Measurements from ENCODE around the gene TNFRSF11A.

TNFRSF11A gene

DNA sequence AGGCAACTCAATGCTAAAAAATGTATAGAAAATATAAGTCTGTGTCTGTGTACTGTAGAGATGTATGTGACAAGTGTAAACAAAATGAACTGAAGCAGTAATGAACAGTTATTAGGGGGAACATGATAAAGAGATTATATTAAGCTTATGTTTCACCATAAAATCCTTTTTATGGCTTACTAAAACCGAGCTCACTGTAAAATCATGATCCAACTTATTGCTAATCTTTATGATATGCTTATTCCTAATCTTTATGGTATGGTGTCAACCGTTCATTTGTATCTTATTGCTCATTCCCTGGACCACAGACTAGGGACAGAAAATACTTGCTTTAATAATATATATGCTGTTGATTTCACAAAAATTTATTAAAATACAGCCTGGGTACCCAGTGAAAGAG, 62.1 kb downstream of the TNFRSF11A start:
- no peak overlapping the region for H3K27ac ChIP-seq (ENCODE audit: low read depth, low read length)
- no peak overlapping the region for H3K9ac ChIP-seq (ENCODE audit: low read depth in 1 of 2, low read length in 2 of 2)
- no peaks in the 10 kb centered on the region for H3K9me3 ChIP-seq (ENCODE audit: control insufficient read depth in 1 of 2, low read length in 2 of 2)
- H3K4me3 ChIP-seq (ENCODE audit: low read depth in 1 of 2, low read length in 2 of 2) = no peak overlapping the region
- peaks cover 5 to 15% of the 10 kb centered on the region in 2 donors for H3K36me3 ChIP-seq (ENCODE audit: control insufficient read depth in 1 of 2, insufficient read depth in 2 of 2, low read length in 2 of 2)
- peaks cover 11 to 15% of the 10 kb centered on the region in 2 donors for H3K4me1 ChIP-seq (ENCODE audit: control insufficient read depth in 1 of 2, insufficient read depth in 2 of 2, low read length in 2 of 2)
- no peaks in the 10 kb centered on the region for H3K27me3 ChIP-seq (ENCODE audit: control insufficient read depth in 1 of 2, insufficient read depth in 2 of 2, low read length in 2 of 2)

DNA sequence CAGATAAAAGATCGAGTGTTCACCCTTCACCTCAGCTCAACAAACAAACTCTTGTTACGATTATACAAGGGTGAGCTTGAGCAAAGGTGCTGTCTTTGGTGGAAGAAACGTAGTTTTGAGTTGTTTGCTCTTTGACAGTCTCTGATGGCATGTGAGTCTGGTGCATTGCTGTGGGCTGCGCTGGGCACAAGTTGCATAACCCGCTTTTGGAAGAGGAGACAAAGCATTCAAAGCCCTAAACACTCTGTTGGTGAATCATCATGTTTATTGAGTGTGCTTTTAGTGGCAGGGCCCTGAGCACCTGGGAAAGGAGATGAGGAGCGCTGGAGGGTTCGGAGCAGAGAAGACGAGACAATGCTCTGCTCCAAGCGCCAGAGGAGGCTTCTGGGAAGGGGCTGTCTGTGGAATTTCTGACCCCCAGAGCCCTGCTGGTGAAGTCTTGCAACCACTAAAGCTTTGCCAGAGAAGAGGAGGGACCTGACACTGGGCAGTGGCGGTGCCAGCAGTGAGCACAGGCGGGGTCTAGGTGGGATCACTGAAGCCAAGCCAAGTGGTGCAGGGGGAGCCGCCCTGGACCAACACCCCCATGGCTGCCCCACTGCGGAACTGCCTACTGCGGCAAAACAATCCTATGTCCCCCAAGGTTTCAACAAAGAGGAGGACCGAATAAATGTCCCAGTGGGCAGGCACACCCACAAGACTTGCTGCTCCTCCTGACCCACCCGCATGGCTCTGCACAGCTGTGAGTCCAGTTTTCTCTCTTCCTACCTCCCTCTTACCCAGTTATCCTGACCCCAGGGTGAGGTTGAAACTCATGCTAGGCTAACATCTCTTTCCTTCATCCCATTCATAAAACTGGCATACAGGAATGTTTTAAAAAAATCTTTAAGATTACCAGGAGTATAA, 64.0 kb downstream of the TNFRSF11A start:
- Histone ChIP-seq H3K9ac (ENCODE audit: low read depth in 1 of 2, low read length in 2 of 2) (no peak overlapping the region), H3K27ac (ENCODE audit: low read depth, low read length) (no peak overlapping the region), H3K4me1 (ENCODE audit: control insufficient read depth in 1 of 2, insufficient read depth in 2 of 2, low read length in 2 of 2) (peaks cover 16 to 19% of the 10 kb centered on the region in 2 donors), H3K36me3 (ENCODE audit: control insufficient read depth in 1 of 2, insufficient read depth in 2 of 2, low read length in 2 of 2) (peaks cover 0 to 8% of the 10 kb centered on the region in 2 donors), H3K27me3 (ENCODE audit: control insufficient read depth in 1 of 2, insufficient read depth in 2 of 2, low read length in 2 of 2) (peaks cover 0 to 4% of the 10 kb centered on the region in 2 donors), H3K9me3 (ENCODE audit: control insufficient read depth in 1 of 2, low read length in 2 of 2) (no peaks in the 10 kb centered on the region), H3K4me3 (ENCODE audit: low read depth in 1 of 2, low read length in 2 of 2) (no peak overlapping the region)

DNA sequence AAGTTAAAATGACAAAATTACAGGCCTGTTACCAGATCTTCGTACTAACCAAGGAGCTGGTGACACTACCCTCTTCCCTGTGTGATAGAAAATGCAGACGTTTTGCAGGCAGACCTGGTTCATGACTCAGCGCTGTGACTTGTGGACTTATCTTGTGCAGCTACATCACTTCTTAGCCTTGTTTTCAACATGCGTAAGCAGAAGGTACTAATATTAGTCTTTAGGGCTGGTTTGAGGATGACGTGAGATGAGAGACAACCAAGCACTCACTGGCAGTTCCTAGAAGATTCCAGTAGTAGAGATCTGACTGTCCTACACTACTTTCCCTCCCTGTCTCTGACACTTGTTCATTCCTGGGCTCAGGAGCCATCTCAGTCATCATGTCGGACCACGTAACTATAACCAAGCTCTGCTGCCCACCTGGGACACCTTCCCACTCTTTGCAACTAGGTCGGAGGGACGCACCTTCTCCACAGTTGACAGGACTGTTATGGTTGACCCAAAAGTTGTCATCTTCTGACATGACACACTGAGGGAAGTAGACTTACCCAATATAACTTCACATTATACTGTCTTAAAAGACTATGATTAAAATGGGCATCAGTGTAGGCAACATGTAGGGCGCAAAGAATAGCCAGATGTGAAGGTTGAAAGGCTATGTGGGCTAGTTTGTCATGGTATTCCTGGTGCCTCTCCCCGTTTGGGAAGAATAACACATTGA, 64.8 kb downstream of the TNFRSF11A start:
- Histone ChIP-seq H3K27ac (ENCODE audit: low read depth, low read length) (no peak overlapping the region), H3K9ac (ENCODE audit: low read depth in 1 of 2, low read length in 2 of 2) (no peak overlapping the region), H3K4me3 (ENCODE audit: low read depth in 1 of 2, low read length in 2 of 2) (no peak overlapping the region), H3K4me1 (ENCODE audit: control insufficient read depth in 1 of 2, insufficient read depth in 2 of 2, low read length in 2 of 2) (peaks cover 20 to 22% of the 10 kb centered on the region in 2 donors), H3K9me3 (ENCODE audit: control insufficient read depth in 1 of 2, low read length in 2 of 2) (no peaks in the 10 kb centered on the region), H3K36me3 (ENCODE audit: control insufficient read depth in 1 of 2, insufficient read depth in 2 of 2, low read length in 2 of 2) (peaks cover 0 to 7% of the 10 kb centered on the region in 2 donors), H3K27me3 (ENCODE audit: control insufficient read depth in 1 of 2, insufficient read depth in 2 of 2, low read length in 2 of 2) (peaks cover 0 to 4% of the 10 kb centered on the region in 2 donors)

DNA sequence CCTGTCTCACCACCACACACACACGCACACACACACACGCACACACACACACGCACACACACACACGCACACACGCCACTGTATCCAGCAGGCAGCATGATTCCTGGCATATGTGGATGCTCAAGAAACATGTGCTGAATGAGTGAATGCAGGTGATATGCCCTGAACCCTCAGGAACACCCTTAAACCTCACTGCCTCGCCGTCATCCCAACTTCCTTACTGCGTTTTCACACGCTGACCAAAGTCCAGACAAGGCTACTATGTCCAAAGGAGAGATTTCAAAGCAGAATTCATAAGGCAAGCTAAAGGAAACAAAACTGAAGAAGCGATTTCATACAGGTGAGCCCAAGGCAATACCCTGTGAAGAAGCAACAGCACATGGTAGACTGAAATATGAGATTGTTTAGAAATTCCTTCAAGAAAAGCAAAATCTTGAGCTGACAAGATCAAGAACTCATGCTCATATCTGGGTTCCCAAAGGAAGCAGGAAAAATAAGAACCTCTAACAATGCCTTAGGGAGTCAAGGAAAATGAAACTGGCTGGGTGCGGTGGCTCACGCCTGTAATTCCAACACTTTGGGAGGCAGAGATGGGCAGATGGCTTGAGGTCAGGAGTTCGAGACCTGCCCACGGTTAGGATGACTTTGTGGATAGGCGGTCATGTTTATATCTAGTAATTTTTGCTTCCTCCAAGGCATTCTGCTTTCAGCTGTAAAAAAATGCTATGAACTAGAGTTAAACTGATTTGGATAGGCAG, 69.1 kb downstream of the TNFRSF11A start:
- H3K27ac ChIP-seq (ENCODE audit: low read depth, low read length) = no peak overlapping the region
- peaks cover 0 to 4% of the 10 kb centered on the region in 2 donors for H3K27me3 ChIP-seq (ENCODE audit: control insufficient read depth in 1 of 2, insufficient read depth in 2 of 2, low read length in 2 of 2)
- H3K36me3 ChIP-seq (ENCODE audit: control insufficient read depth in 1 of 2, insufficient read depth in 2 of 2, low read length in 2 of 2) = no peaks in the 10 kb centered on the region
- H3K9ac ChIP-seq (ENCODE audit: low read depth in 1 of 2, low read length in 2 of 2) = no peak overlapping the region
- H3K4me3 ChIP-seq (ENCODE audit: low read depth in 1 of 2, low read length in 2 of 2) = peak overlapping the region in 1 of 2 donors; percentile 23
- no peaks in the 10 kb centered on the region for H3K9me3 ChIP-seq (ENCODE audit: control insufficient read depth in 1 of 2, low read length in 2 of 2)
- peaks cover 4 to 12% of the 10 kb centered on the region in 2 donors for H3K4me1 ChIP-seq (ENCODE audit: control insufficient read depth in 1 of 2, insufficient read depth in 2 of 2, low read length in 2 of 2)

DNA sequence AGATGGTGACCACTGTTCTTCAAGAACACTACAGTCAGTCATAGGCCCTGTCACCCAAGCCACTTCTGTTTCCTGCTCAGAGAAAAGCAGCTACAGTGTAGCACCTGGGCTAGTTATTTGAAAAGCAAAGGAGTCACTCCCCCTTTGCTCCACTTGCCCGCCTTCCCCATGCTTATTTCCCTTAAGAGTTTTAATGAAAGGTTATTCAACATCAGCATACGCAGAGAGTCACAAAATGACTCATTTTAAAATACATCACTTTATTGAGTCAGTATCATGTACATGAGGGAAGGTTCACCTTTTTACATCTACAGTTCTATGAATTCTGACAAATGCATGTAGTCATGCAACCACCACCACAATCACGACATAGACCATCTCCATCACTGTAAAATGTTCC, 71.3 kb downstream of the TNFRSF11A start:
- Histone ChIP-seq H3K27me3 (ENCODE audit: control insufficient read depth in 1 of 2, insufficient read depth in 2 of 2, low read length in 2 of 2) (peaks cover 0 to 4% of the 10 kb centered on the region in 2 donors), H3K4me3 (ENCODE audit: low read depth in 1 of 2, low read length in 2 of 2) (no peak overlapping the region), H3K27ac (ENCODE audit: low read depth, low read length) (no peak overlapping the region), H3K9me3 (ENCODE audit: control insufficient read depth in 1 of 2, low read length in 2 of 2) (no peaks in the 10 kb centered on the region), H3K4me1 (ENCODE audit: control insufficient read depth in 1 of 2, insufficient read depth in 2 of 2, low read length in 2 of 2) (peaks cover 12 to 13% of the 10 kb centered on the region in 2 donors), H3K36me3 (ENCODE audit: control insufficient read depth in 1 of 2, insufficient read depth in 2 of 2, low read length in 2 of 2) (no peaks in the 10 kb centered on the region), H3K9ac (ENCODE audit: low read depth in 1 of 2, low read length in 2 of 2) (no peak overlapping the region)

DNA sequence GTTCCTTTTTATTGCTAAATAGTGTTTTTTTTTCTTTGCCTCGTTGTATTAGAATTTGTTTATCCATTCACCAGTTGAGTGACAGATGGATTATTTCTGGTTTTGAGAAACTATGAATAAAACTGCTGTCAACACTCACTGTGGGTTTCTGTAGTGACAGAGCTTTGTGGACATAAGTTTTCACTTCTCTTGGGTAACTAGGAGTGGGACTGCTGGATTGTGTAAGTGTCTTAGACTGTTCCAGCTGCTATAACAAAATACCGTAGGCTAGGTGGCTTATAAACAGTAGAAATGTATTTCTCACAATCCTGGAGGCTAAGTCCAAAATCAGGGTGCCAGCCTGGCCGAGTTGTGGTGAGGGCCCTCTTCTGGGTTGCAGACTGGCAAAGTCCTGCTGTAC, 71.9 kb downstream of the TNFRSF11A start:
- Histone ChIP-seq H3K9me3 (ENCODE audit: control insufficient read depth in 1 of 2, low read length in 2 of 2) (no peaks in the 10 kb centered on the region), H3K4me1 (ENCODE audit: control insufficient read depth in 1 of 2, insufficient read depth in 2 of 2, low read length in 2 of 2) (peaks cover 12 to 13% of the 10 kb centered on the region in 2 donors), H3K9ac (ENCODE audit: low read depth in 1 of 2, low read length in 2 of 2) (no peak overlapping the region), H3K4me3 (ENCODE audit: low read depth in 1 of 2, low read length in 2 of 2) (no peak overlapping the region), H3K27me3 (ENCODE audit: control insufficient read depth in 1 of 2, insufficient read depth in 2 of 2, low read length in 2 of 2) (peaks cover 0 to 4% of the 10 kb centered on the region in 2 donors), H3K27ac (ENCODE audit: low read depth, low read length) (no peak overlapping the region), H3K36me3 (ENCODE audit: control insufficient read depth in 1 of 2, insufficient read depth in 2 of 2, low read length in 2 of 2) (no peaks in the 10 kb centered on the region)

DNA sequence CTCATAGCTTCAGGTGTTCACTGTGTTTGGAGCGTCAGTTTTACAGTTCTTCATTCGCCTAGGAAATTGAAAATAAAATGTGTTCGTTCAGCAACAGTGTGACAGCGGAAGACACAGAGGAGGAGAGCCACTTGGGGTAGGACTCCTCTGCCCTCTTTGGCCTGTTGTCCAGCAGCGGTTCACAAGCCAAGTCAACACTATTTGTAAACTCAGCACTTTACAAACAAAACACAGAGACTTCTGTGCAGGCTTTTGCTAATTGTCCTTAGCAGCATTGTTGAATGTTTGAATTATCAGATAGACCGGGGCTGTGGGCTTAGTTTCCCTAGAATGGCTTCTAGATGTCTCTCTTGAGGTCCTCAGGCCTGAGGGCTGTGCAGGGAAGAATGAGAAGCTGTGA, 73.2 kb downstream of the TNFRSF11A start:
- Histone ChIP-seq H3K27ac (ENCODE audit: low read depth, low read length) (no peak overlapping the region), H3K36me3 (ENCODE audit: control insufficient read depth in 1 of 2, insufficient read depth in 2 of 2, low read length in 2 of 2) (no peaks in the 10 kb centered on the region), H3K27me3 (ENCODE audit: control insufficient read depth in 1 of 2, insufficient read depth in 2 of 2, low read length in 2 of 2) (no peaks in the 10 kb centered on the region), H3K9me3 (ENCODE audit: control insufficient read depth in 1 of 2, low read length in 2 of 2) (no peaks in the 10 kb centered on the region), H3K4me3 (ENCODE audit: low read depth in 1 of 2, low read length in 2 of 2) (no peak overlapping the region), H3K4me1 (ENCODE audit: control insufficient read depth in 1 of 2, insufficient read depth in 2 of 2, low read length in 2 of 2) (peaks cover 12 to 20% of the 10 kb centered on the region in 2 donors), H3K9ac (ENCODE audit: low read depth in 1 of 2, low read length in 2 of 2) (no peak overlapping the region)

DNA sequence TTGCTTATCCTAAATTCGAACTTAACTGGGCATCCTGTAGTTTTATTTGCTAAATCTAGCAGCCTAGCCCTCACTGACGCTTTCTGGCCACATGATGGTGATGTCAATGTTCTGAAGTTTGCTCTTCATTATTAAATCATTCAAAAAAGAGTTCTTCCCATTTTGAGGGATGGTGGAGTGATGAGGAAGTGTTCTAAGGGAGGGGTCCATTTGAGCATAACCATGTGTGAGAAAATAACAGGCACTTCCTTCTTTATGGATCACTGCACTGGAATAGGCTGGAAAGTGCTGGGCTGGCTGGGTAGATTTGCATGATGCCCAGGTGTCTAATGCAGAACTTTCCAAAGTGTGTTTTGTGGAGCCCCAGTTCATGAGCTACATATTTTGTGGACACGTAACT, 74.2 kb downstream of the TNFRSF11A start:
- Histone ChIP-seq H3K27me3 (ENCODE audit: control insufficient read depth in 1 of 2, insufficient read depth in 2 of 2, low read length in 2 of 2) (no peaks in the 10 kb centered on the region), H3K9ac (ENCODE audit: low read depth in 1 of 2, low read length in 2 of 2) (no peak overlapping the region), H3K27ac (ENCODE audit: low read depth, low read length) (no peak overlapping the region), H3K4me3 (ENCODE audit: low read depth in 1 of 2, low read length in 2 of 2) (no peak overlapping the region), H3K9me3 (ENCODE audit: control insufficient read depth in 1 of 2, low read length in 2 of 2) (no peaks in the 10 kb centered on the region), H3K4me1 (ENCODE audit: control insufficient read depth in 1 of 2, insufficient read depth in 2 of 2, low read length in 2 of 2) (peaks cover 2 to 18% of the 10 kb centered on the region in 2 donors), H3K36me3 (ENCODE audit: control insufficient read depth in 1 of 2, insufficient read depth in 2 of 2, low read length in 2 of 2) (no peaks in the 10 kb centered on the region)

DNA sequence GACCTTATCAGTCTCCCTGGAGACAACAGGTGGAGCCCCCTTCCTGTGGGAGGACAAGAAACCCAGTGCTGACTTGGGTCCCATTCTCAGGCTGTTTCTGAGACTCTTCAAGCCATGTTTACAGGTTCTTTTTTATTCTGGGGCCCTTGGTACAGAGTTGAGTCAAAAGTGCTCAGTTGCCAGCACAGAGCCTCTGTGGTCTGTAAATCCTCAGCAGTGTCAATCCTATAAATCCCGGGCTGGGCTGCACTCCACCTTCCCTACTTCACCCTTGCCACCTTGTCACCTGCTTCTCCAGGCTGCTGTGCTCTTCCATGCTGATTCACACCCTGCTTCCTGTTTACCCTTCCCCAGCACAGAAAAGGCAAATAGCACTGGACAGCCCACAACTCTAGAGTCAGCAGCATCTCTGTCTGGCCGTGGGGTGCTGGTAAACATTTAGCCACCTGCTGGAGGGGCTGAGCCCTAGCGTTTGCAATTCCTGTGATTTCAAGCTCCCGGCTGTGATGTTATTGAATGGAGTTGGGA, 74.7 kb downstream of the TNFRSF11A start:
- Histone ChIP-seq H3K4me1 (ENCODE audit: control insufficient read depth in 1 of 2, insufficient read depth in 2 of 2, low read length in 2 of 2) (peaks cover 1 to 15% of the 10 kb centered on the region in 2 donors), H3K27me3 (ENCODE audit: control insufficient read depth in 1 of 2, insufficient read depth in 2 of 2, low read length in 2 of 2) (no peaks in the 10 kb centered on the region), H3K27ac (ENCODE audit: low read depth, low read length) (no peak overlapping the region)

More for the DNA sequence above, 74.7 kb downstream of the TNFRSF11A start:
- H3K9me3 ChIP-seq (ENCODE audit: control insufficient read depth in 1 of 2, low read length in 2 of 2) = no peaks in the 10 kb centered on the region
- H3K4me3 ChIP-seq (ENCODE audit: low read depth in 1 of 2, low read length in 2 of 2) = no peak overlapping the region
- H3K9ac ChIP-seq (ENCODE audit: low read depth in 1 of 2, low read length in 2 of 2) = no peak overlapping the region
- H3K36me3 ChIP-seq (ENCODE audit: control insufficient read depth in 1 of 2, insufficient read depth in 2 of 2, low read length in 2 of 2) = no peaks in the 10 kb centered on the region
